GM10847 (cell line): ENCODE data around the gene ISG15.

ENCODE experiments used
- POLR2A ChIP-seq: IDR thresholded peaks from 2 replicates; pipeline ENCODE4 v1.6.1; 2011; ENCODE audit not compliant: insufficient read length; ENCODE audit errors: extremely low read depth

The ISG15 gene

GRCh38 chr1:1043411-1043810 lies 30.1 kb downstream of the ISG15 start:
- no peak for TF ChIP-seq POLR2A

GRCh38 chr1:1043921-1044320 lies 30.6 kb downstream of the ISG15 start:
- TF ChIP-seq POLR2A: no peak

- TF ChIP-seq POLR2A: no peak
Observed at GRCh38 chr1:1044455-1045078, 31.3 kb downstream of the ISG15 start.

GRCh38 chr1:1045129-1045528 lies 31.8 kb downstream of the ISG15 start:
- no peak for TF ChIP-seq POLR2A

- TF ChIP-seq POLR2A: no peak
Observed at GRCh38 chr1:1046243-1046642, 32.9 kb downstream of the ISG15 start.

- TF ChIP-seq POLR2A: no peak
Observed at GRCh38 chr1:1046767-1047166, 33.5 kb downstream of the ISG15 start.

- TF ChIP-seq POLR2A: no peak
Observed at GRCh38 chr1:1047407-1047806, 34.1 kb downstream of the ISG15 start.

GRCh38 chr1:1047963-1048362 lies 34.7 kb downstream of the ISG15 start:
- no peak for TF ChIP-seq POLR2A

- no peak for TF ChIP-seq POLR2A
Observed at GRCh38 chr1:1048765-1049164, 35.5 kb downstream of the ISG15 start.

GRCh38 chr1:1049318-1050165 lies 36.2 kb downstream of the ISG15 start:
- no peak for TF ChIP-seq POLR2A

- TF ChIP-seq POLR2A: no peak
Observed at GRCh38 chr1:1050577-1051052, 37.3 kb downstream of the ISG15 start.

GRCh38 chr1:1051127-1051810 lies 38.0 kb downstream of the ISG15 start:
- no peak for TF ChIP-seq POLR2A

GRCh38 chr1:1052003-1052840 lies 38.9 kb downstream of the ISG15 start:
- no peak for TF ChIP-seq POLR2A

GRCh38 chr1:1053022-1053421 lies 39.7 kb downstream of the ISG15 start:
- TF ChIP-seq POLR2A: no peak

GRCh38 chr1:1053682-1054081 lies 40.4 kb downstream of the ISG15 start:
- no peak for TF ChIP-seq POLR2A
